Breast epithelium (tissue), 3 donors: ENCODE measurements around the gene ATP5ME.

Source experiments
- POLR2A ChIP-seq: fragments of 450-650 bp; IDR thresholded peaks from one replicate; pipeline ENCODE4 v1.6.1; 2016; ENCODE audit warnings: antibody characterized with exemption, mild to moderate bottlenecking, moderate library complexity
- POLR2AphosphoS5 ChIP-seq, 3 donors: sonication (generic); formaldehyde crosslinking; IDR thresholded peaks; one replicate each; pipeline ENCODE4 v1.6.1; 2017; ENCODE audit warnings: antibody characterized with exemption in 3 of 3
- TF ChIP-seq, protein P1 (sequence below), 3 donors: fragments of 450-650 bp; IDR thresholded peaks; one replicate each; pipeline ENCODE4 v1.5.1; 2016 to 2017; ENCODE audit warnings: antibody characterized with exemption in 3 of 3, mild to moderate bottlenecking in 3 of 3, moderate library complexity in 3 of 3

DNA sequence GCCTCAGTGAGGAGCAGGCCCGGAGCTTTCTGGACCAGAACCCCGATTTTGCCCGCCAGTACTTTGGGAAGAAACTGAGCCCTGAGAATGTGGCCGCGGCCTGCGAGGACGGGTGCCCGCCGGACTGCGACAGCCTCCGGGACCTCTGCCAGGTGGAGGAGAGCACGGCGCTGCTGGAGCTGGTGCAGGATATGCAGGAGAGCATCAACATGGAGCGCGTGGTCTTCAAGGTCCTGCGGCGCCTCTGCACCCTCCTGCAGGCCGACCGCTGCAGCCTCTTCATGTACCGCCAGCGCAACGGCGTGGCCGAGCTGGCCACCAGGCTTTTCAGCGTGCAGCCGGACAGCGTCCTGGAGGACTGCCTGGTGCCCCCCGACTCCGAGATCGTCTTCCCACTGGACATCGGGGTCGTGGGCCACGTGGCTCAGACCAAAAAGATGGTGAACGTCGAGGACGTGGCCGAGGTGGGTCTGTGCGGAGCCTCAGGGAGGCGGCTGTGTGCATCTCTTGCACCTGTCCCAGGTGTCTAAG, 48.4 kb downstream of the ATP5ME start:
- TF ChIP-seq, protein P1, sequence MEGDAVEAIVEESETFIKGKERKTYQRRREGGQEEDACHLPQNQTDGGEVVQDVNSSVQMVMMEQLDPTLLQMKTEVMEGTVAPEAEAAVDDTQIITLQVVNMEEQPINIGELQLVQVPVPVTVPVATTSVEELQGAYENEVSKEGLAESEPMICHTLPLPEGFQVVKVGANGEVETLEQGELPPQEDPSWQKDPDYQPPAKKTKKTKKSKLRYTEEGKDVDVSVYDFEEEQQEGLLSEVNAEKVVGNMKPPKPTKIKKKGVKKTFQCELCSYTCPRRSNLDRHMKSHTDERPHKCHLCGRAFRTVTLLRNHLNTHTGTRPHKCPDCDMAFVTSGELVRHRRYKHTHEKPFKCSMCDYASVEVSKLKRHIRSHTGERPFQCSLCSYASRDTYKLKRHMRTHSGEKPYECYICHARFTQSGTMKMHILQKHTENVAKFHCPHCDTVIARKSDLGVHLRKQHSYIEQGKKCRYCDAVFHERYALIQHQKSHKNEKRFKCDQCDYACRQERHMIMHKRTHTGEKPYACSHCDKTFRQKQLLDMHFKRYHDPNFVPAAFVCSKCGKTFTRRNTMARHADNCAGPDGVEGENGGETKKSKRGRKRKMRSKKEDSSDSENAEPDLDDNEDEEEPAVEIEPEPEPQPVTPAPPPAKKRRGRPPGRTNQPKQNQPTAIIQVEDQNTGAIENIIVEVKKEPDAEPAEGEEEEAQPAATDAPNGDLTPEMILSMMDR (IDR thresholded peaks at IDR 0.05), result no peak
- no peak for TF ChIP-seq POLR2A
- no peak for TF ChIP-seq POLR2AphosphoS5 (IDR thresholded peaks at IDR 0.05)
